Endodermal cell (in vitro differentiated cells): Measurements from ENCODE around the gene SLC3A2. TPM values are rescaled to one million over a fixed set of nuclear protein-coding genes. Genes with fewer than 3 reads are reported as not detected.
"Not testable (repeated sequence)": the region's sequence is repeated elsewhere in the genome, so short reads cannot be mapped to it uniquely, and the experiment has no call there.

Experiments
- DNase-seq: peaks from one replicate; pipeline ENCODE4 v3.0.0-alpha.2; 2017
- H3K27ac ChIP-seq: 2 replicates; pipeline ENCODE4 v1.5.1; 2013; ENCODE audit warnings: mild to moderate bottlenecking, low read depth, low read length, moderate library complexity
- H3K27me3 ChIP-seq: 2 replicates; pipeline ENCODE4 v1.6.1; 2013; ENCODE audit warnings: mild to moderate bottlenecking, low read length, moderate library complexity; ENCODE audit not compliant: insufficient read depth, control insufficient read depth, poor library complexity, severe bottlenecking
- H3K36me3 ChIP-seq: 2 replicates; pipeline ENCODE4 v1.7.0; 2013; ENCODE audit warnings: mild to moderate bottlenecking, low read length, moderate library complexity; ENCODE audit not compliant: control insufficient read depth, insufficient read depth
- H3K4me1 ChIP-seq: one replicate; pipeline ENCODE4 v1.7.0; 2013; ENCODE audit warnings: low read length; ENCODE audit not compliant: control insufficient read depth, insufficient read depth
- H3K4me3 ChIP-seq: 2 replicates; pipeline ENCODE4 v1.5.1; 2013; ENCODE audit warnings: mild to moderate bottlenecking, low read length, moderate library complexity
- H3K9ac ChIP-seq: 2 replicates; pipeline ENCODE4 v1.6.1; 2013; ENCODE audit warnings: mild to moderate bottlenecking, low read length, moderate library complexity; ENCODE audit not compliant: poor library complexity, severe bottlenecking; ENCODE audit errors: extremely low read depth
- H3K9me3 ChIP-seq: 2 replicates; pipeline ENCODE4 v1.6.1; 2013; ENCODE audit warnings: mild to moderate bottlenecking, low read length, moderate library complexity; ENCODE audit not compliant: control insufficient read depth
- H3K27ac Mint-ChIP-seq: 2 replicates; pipeline ENCODE4 v1.8.0; 2020; ENCODE audit warnings: mixed read lengths
- H3K27me3 Mint-ChIP-seq: 2 replicates; pipeline ENCODE4 v1.8.0; 2021; ENCODE audit warnings: mild to moderate bottlenecking, mixed read lengths; ENCODE audit not compliant: insufficient read depth
- H3K36me3 Mint-ChIP-seq: 2 replicates; pipeline ENCODE4 v1.8.0; 2020; ENCODE audit warnings: low read depth, mixed read lengths
- H3K4me1 Mint-ChIP-seq: 2 replicates; pipeline ENCODE4 v1.8.0; 2020; ENCODE audit warnings: mixed read lengths
- H3K4me3 Mint-ChIP-seq: 2 replicates; pipeline ENCODE4 v1.8.0; 2020; ENCODE audit warnings: mild to moderate bottlenecking, moderate library complexity, mixed read lengths
- H3K9me3 Mint-ChIP-seq: 2 replicates; pipeline ENCODE4 v1.8.0; 2020; ENCODE audit warnings: mild to moderate bottlenecking, mixed read lengths
- WGBS, 2 experiments: methylation state at CpG; one replicate each; pipeline versions ENCODE4 v1.1.5 to v1.1.7; 2013; ENCODE audit warnings: missing lambda C conversion rate in 2 of 2, mixed read lengths in 1 of 2; ENCODE audit not compliant: insufficient coverage in 1 of 2, insufficient read length in 1 of 2; 5-methylcytosine and 5-hydroxymethylcytosine counted together
- total RNA-seq, 2 donors: library from RNA; stranded (reverse); fragmentation: NEBNext Ultra II Directional in 1 of 2; extraction: Animal tissue kit (Norgen Biotek cat#: 25700) in 1 of 2; gene quantifications; 2 replicates in 1 of 2; 3 replicates in 1 of 2; pipeline ENCODE4 v1.2.1, GENCODE V29; 2021
- TF ChIP-seq, protein P1 (sequence below): fragments of 200-600 bp; sonication (generic); conservative IDR thresholded peaks from 2 replicates; pipeline ENCODE4 v1.5.0; 2021; ENCODE audit warnings: antibody characterized with exemption, mild to moderate bottlenecking

The SLC3A2 gene
- total RNA-seq, 2 donors from 2014 or later = 438 to 488 TPM

DNA sequence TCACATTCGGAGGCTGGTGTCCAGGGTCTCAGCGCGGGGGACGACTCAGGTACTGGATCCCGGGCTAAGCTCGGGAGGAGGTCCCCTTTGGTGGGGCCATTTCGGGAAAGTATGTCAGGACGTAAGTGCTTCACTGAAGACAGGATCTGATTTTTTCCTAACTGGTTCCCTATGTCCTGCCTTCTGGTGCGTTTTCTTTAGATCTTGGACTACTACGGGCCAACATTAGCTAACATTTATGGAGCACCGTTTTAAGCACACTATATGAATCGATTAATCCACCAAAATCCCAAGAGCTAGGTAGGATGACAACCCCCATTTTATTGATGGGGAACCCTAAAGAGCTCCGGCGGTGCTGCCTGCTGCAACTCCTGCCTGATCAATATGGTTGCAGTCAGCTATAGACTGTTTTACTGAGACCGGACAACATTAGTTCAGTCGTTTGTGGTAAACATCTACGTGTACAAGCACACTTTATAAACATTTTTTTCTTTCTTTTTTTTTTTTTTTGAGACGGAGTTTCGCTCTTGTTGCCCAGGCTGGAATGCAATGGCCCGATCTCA is 24.3 kb upstream of the SLC3A2 start:
- Mint-ChIP-seq H3K4me1 (peaks cover 56% of the 10 kb centered on the region), H3K4me3 (peak overlapping the region; percentile 100), H3K27ac (peak overlapping the region; percentile 100), H3K9me3 (no peaks in the 10 kb centered on the region), H3K27me3 (no peaks in the 10 kb centered on the region), H3K36me3 (peaks cover 53% of the 10 kb centered on the region)
- DNase-seq = no peak
- Histone ChIP-seq H3K4me3 (peak overlapping the region; percentile 96), H3K36me3 (peaks cover 44% of the 10 kb centered on the region), H3K4me1 (peaks cover 5% of the 10 kb centered on the region), H3K9me3 (no peaks in the 10 kb centered on the region), H3K9ac (peak overlapping the region; percentile 100), H3K27me3 (no peaks in the 10 kb centered on the region), H3K27ac (peak overlapping the region; percentile 88)
- 1 to 2% methylated on average over 20 of the region's 20 CpGs for WGBS, 2 experiments
- TF ChIP-seq, protein P1, sequence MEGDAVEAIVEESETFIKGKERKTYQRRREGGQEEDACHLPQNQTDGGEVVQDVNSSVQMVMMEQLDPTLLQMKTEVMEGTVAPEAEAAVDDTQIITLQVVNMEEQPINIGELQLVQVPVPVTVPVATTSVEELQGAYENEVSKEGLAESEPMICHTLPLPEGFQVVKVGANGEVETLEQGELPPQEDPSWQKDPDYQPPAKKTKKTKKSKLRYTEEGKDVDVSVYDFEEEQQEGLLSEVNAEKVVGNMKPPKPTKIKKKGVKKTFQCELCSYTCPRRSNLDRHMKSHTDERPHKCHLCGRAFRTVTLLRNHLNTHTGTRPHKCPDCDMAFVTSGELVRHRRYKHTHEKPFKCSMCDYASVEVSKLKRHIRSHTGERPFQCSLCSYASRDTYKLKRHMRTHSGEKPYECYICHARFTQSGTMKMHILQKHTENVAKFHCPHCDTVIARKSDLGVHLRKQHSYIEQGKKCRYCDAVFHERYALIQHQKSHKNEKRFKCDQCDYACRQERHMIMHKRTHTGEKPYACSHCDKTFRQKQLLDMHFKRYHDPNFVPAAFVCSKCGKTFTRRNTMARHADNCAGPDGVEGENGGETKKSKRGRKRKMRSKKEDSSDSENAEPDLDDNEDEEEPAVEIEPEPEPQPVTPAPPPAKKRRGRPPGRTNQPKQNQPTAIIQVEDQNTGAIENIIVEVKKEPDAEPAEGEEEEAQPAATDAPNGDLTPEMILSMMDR = no peak

DNA sequence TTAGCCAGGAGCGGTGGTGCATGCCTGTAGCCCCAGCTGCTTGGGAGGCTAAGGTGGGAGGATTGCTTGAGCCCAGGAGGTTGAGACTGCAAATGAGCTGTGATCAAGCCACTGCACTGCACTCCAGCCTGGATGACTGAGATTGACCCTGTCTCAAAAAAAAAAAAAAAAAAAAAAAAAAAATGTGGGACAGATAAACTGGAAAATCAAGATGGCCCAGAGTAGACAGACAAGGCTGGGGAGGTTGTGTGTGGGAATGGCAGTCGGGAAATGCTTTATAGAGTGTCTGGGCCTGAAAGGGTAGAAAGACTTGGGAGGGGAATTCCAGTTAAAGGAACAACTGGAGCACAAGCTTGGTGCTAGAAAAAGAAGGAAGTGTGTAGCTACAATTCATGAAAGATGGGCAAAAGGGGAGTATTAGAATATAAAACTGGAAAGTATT is 23.1 kb upstream of the SLC3A2 start:
- peak overlapping the region; percentile 100 for H3K9ac ChIP-seq

DNA sequence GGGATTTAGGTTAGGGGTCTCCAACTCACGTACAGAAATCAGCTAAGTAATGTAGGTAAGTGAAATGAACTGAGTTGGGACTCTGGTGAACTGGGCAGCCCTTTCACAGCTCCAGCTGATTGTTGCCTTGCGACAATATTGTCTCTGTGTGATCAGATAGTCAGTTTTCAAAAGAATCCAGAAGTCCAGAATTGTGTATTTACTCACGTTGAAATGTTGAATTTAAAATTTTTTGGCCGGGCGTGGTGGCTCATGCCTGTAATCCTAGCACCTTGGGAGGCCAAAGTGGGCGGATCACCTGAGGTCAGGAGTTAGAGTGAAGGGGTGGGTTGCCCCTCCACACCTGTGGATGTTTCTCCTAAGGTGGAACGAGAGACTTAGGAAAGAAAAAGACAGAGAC is 22.5 kb upstream of the SLC3A2 start:
- no peaks in the 10 kb centered on the region for H3K9me3 Mint-ChIP-seq
- H3K4me1 Mint-ChIP-seq = peaks cover 48% of the 10 kb centered on the region
- H3K27ac ChIP-seq = no peak overlapping the region
- 27 to 40% methylated on average over 7 of the region's 7 CpGs for WGBS, 2 experiments
- H3K27me3 ChIP-seq = no peaks in the 10 kb centered on the region
- H3K4me1 ChIP-seq = peaks cover 5% of the 10 kb centered on the region
- H3K9ac ChIP-seq = peak overlapping the region; percentile 100
- H3K4me3 Mint-ChIP-seq = peak overlapping the region; percentile 100
- no peaks in the 10 kb centered on the region for H3K27me3 Mint-ChIP-seq
- no peak for DNase-seq
- H3K36me3 ChIP-seq = peaks cover 31% of the 10 kb centered on the region
- H3K9me3 ChIP-seq = no peaks in the 10 kb centered on the region
- TF ChIP-seq, protein P1 = no peak
- peak overlapping the region; percentile 92 for H3K27ac Mint-ChIP-seq
- H3K36me3 Mint-ChIP-seq = peaks cover 35% of the 10 kb centered on the region
- peak overlapping the region; percentile 96 for H3K4me3 ChIP-seq

More for the DNA sequence above, 23.1 kb upstream of the SLC3A2 start:
- TF ChIP-seq, protein P1 = no peak
- Histone ChIP-seq H3K4me1 (peaks cover 5% of the 10 kb centered on the region), H3K36me3 (peaks cover 37% of the 10 kb centered on the region), H3K27me3 (no peaks in the 10 kb centered on the region), H3K27ac (no peak overlapping the region), H3K9me3 (no peaks in the 10 kb centered on the region), H3K4me3 (peak overlapping the region; percentile 96)
- WGBS, 2 experiments = 30 to 43% methylated on average over 2 of the region's 2 CpGs
- Mint-ChIP-seq H3K27me3 (no peaks in the 10 kb centered on the region), H3K4me1 (peaks cover 53% of the 10 kb centered on the region), H3K36me3 (peaks cover 42% of the 10 kb centered on the region), H3K4me3 (peak overlapping the region; percentile 100), H3K27ac (peak overlapping the region; percentile 92), H3K9me3 (no peaks in the 10 kb centered on the region)
- no peak for DNase-seq

DNA sequence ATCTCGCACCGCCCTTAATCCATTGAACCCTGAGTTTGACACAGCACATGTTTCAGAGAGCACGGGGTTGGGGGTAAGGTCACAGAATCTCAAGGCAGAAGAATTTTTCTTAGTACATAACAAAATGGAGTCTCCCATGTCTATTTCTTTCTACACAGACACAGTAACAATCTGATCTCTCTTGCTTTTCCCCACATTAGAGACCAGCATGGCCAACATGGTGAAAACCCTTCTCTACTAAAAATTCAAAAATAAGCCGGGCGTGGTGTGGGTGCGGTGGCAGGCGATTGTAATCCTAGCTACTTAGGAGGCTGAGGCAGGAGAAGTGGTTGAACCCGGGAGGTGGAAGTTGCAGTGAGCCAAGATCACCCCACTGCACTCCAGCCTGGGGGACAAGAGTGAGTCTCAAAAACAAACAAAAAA is 21.4 kb upstream of the SLC3A2 start:
- H3K9ac ChIP-seq, H3K27ac ChIP-seq, H3K4me1 ChIP-seq, H3K9me3 Mint-ChIP-seq, H3K4me3 ChIP-seq, DNase-seq, H3K27me3 Mint-ChIP-seq, H3K9me3 ChIP-seq, H3K27me3 ChIP-seq: not testable (repeated sequence)
- H3K4me3 Mint-ChIP-seq = peak overlapping the region; percentile 100
- peaks cover 20% of the 10 kb centered on the region for H3K36me3 ChIP-seq
- H3K4me1 Mint-ChIP-seq = peaks cover 47% of the 10 kb centered on the region
- 80 to 100% methylated on average over 3 to 8 of the region's 8 CpGs for WGBS, 2 experiments
- H3K36me3 Mint-ChIP-seq = peaks cover 27% of the 10 kb centered on the region
- H3K27ac Mint-ChIP-seq = peak overlapping the region; percentile 88
